ENCODE measurements around the gene AFAP1.

Gene AFAP1

DNA sequence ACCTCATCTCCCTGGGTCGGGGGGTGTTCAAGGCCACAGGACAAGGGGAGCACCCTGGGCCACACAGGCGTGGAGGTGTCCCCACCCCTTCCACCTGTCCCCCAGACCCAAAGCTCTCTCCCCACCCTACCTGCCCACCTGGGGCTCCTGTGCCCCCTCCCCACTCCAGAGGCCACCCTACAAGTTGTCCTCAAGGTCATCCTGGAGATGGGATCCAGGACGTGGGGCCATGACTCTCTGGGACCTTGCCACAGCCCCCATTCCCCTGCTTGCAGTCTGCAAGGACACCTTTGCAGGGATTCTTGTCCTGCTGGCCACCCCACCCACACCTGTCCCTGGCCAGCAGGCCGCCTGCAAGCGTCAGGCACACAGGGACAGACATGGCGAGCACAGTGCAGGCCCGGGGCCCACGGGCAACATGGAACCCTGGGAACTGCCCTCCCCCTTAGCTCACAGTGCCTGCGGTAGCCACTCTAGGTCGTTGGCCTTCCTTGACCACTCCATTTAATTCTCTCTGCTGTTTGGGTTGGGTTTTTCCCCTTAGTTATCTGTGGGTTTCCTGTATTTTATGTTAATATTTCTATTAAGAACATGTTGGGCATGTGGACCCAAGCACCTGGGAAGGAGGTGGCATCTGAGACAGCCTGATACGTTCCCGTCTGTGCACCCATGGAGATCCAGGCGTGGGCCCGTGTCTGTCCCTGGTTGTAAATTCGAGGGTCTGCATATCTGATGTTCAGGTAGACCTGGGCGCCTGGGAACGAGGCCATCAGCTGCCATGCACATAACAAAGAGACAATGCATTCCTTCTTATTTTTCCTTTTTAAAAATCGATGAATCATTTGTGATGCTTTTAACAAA lies 197.5 kb downstream of the AFAP1 start:
- H3K9ac ChIP-seq (ENCODE audit: low read length) = no peak overlapping the region
- H3K27me3 ChIP-seq (ENCODE audit: control insufficient read depth, insufficient read depth, low read length) = no peaks in the 10 kb centered on the region
- H3K4me1 ChIP-seq (ENCODE audit: control insufficient read depth, insufficient read depth, low read length) = peaks cover 15% of the 10 kb centered on the region
- H3K4me3 ChIP-seq (ENCODE audit: low read length) = no peak overlapping the region
- H3K27ac ChIP-seq (ENCODE audit: low read depth, low read length) = no peak overlapping the region
- H3K36me3 ChIP-seq (ENCODE audit: control insufficient read depth, insufficient read depth, low read length) = no peaks in the 10 kb centered on the region

DNA sequence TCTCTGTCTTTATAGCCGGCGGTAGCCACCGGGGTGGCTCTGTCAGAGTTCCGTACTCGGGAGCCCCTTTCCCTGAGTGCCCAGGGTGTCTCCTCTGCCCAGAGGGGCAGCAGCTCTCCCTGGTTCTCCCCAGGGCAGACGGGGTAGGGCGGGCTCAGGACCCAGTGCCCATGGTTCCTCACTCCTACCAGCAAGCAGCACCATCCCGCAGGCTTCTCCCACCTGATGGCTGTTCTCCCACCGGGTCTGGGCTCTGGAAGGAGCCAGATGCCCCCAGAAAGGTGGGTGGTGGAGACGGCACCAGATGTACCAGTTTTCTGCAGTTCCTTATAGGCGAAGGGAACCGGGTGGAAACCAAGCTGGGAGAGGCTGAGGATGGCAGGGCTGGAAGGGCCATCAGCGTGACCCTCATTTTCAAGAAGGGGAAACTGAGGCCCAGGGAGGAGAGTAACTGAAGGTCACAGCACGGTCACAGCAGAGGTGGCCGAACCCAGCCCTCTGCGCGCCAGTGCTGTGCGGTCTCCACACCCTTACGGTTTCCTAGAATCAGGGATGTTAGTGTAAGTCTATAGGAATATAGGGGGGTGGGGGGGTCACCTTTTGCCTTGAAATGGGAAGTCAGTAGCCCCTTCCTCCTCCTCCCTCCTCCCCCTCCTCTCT lies 198.7 kb downstream of the AFAP1 start:
- H3K9ac ChIP-seq (ENCODE audit: low read length) = no peak overlapping the region
- H3K27me3 ChIP-seq (ENCODE audit: control insufficient read depth, insufficient read depth, low read length) = no peaks in the 10 kb centered on the region
- no peak overlapping the region for H3K27ac ChIP-seq (ENCODE audit: low read depth, low read length)
- no peaks in the 10 kb centered on the region for H3K36me3 ChIP-seq (ENCODE audit: control insufficient read depth, insufficient read depth, low read length)
- peaks cover 15% of the 10 kb centered on the region for H3K4me1 ChIP-seq (ENCODE audit: control insufficient read depth, insufficient read depth, low read length)
- no peak overlapping the region for H3K4me3 ChIP-seq (ENCODE audit: low read length)

DNA sequence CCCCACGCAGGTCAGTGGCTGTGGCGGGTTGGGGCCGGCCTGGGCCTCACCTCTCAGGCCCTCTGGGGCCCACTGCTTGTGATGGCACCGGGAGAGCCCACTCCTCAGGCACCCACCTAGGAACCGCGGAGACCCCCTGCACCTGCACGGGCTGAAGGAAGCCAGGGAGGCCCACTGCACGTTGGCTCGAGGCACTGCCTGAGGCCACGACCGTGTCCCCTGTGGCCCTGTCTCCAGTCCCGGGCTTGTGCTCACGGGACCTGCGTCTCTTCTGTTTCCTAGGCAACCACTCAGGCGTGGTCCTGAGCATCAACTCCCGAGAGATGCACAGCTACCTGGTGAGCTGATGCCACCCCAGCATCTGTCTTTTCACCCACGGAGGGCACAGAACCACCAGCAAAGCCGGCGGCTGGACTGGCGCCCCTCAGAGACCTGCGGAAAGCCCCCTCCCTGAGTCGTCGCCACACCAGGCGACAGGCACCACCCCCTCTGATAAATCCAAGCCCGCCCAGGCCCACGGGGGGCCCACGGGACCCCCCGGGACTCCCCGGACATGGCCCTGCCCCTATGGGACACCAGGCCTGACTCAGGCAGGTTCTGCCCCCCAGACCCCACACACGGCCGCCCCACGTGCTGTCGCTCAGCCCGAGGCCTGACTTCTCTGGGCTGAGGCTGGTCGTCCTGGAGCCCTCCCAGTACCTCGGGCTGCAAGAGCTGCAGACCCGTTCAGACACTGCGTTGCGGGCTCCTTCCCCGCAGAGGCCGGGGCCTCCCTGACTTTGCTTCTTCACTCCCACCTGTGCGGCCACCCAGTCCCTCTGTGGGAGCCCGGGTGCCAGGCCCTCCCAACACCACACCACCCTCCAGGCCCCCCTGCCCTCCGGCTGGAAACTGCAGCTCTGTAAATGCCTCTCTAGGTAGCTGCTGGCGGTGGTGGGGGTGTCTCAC lies 199.5 kb downstream of the AFAP1 start:
- H3K27ac ChIP-seq (ENCODE audit: low read depth, low read length) = no peak overlapping the region
- H3K4me3 ChIP-seq (ENCODE audit: low read length) = no peak overlapping the region
- H3K36me3 ChIP-seq (ENCODE audit: control insufficient read depth, insufficient read depth, low read length) = no peaks in the 10 kb centered on the region
- no peaks in the 10 kb centered on the region for H3K27me3 ChIP-seq (ENCODE audit: control insufficient read depth, insufficient read depth, low read length)
- no peak overlapping the region for H3K9ac ChIP-seq (ENCODE audit: low read length)
- H3K4me1 ChIP-seq (ENCODE audit: control insufficient read depth, insufficient read depth, low read length) = peaks cover 15% of the 10 kb centered on the region

DNA sequence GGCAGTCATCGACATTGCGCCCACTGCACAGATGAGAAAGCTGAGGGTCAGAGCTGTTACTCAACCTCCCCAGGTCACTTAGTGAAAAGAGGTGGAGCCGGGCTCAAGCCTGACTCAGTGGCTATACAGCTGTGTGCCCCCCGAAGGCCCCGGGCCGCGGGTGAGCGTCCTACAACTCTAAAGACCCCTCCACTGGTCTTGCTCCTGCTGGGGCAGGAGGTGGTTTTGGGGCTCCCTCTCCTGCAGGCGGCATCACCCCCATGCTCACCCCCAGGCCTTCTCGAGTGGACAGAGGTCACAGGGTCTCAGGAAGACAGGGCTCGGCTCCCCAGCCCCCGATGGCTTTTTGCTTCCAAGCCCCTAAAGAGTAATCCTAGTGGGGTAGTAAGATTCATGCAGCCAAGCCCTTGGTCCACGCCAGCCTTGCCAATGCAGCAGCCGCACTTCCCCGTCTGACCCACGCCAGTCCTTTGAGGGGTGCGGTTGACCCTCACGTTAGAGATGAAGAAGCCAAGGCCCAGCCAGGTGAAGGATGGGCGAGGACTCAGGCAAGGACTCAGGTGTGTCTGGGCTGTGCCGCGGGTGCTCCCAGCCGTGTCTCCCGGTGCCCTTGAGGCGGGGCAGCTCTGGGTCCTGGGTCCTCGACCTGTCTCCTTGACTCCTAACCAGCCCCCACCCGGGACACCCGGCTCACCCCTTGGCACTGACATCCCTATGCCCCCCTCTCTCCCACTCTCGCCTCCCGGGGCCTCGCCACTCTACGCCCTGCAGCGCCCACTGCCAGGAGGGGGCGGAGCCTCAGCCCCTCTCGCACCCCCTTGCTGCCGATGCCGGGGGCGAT lies 200.4 kb downstream of the AFAP1 start:
- Histone ChIP-seq H3K9ac (ENCODE audit: low read length) (no peak overlapping the region), H3K27ac (ENCODE audit: low read depth, low read length) (no peak overlapping the region), H3K27me3 (ENCODE audit: control insufficient read depth, insufficient read depth, low read length) (no peaks in the 10 kb centered on the region), H3K4me1 (ENCODE audit: control insufficient read depth, insufficient read depth, low read length) (peaks cover 14% of the 10 kb centered on the region), H3K36me3 (ENCODE audit: control insufficient read depth, insufficient read depth, low read length) (no peaks in the 10 kb centered on the region), H3K4me3 (ENCODE audit: low read length) (no peak overlapping the region)

DNA sequence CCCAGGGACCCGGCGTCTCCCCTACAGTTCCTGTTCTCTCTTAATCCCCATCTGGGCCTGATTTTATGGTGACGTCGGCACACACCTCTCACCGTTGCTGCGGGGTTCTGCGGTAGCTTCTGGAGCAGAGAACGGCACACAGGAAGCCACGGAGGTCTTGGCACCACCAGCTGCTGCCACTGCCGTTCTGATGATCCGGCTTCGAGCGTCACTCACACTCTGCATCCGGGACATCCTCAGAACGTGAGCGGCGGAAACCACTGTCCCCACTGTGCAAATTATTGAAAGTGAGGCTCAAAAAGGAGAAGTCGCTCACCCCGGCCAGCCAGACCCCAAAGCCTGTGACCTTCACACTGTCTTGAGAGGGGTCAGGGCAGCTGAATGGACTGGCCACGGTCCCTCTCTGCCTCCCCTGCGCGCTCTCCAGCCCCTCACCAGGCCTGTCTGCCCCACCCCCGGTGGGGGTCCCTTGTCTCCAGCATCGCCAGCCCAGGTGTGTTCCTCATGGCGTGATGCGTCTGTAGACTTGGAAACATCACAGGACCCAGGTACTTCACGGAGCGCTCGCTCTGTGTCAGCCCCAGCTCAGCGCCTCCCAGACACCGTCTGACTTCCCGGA lies 201.1 kb downstream of the AFAP1 start:
- Histone ChIP-seq H3K4me3 (ENCODE audit: low read length) (no peak overlapping the region), H3K27ac (ENCODE audit: low read depth, low read length) (no peak overlapping the region), H3K9ac (ENCODE audit: low read length) (no peak overlapping the region), H3K4me1 (ENCODE audit: control insufficient read depth, insufficient read depth, low read length) (peaks cover 7% of the 10 kb centered on the region), H3K27me3 (ENCODE audit: control insufficient read depth, insufficient read depth, low read length) (no peaks in the 10 kb centered on the region), H3K36me3 (ENCODE audit: control insufficient read depth, insufficient read depth, low read length) (no peaks in the 10 kb centered on the region)

DNA sequence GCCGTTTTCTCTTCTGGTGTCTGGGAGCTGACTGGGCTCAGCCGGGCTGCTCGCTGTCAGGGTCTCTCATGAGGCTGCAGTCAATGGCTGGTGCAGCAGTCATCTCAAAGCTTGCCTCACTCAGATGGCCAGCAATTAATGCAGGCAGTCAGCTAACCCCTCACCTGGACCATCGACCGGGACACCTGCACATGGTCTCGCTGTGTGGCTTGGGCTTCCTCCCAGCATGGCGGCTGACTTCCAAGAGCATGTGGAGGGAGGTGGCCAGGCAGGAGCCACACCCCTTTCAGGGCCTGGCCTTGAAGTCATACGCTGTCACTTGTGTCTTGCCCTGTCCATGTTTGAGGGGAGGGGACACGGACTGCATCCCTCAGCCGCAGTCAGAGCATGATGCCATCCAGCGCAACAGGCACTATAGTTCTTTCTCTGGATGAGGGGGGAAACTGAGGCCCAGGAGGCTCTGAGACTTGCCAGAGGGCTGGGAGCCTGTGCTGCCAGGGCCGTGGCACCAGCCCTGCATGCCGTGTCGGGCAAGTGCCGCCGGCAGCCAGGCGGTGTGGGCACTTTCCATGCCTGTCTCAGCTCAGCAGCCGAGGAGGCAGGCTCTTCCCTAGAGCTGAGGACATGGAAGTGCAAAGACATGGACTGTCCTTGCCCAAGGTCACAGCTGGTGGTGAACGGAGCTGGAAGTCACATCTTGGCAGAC lies 201.8 kb downstream of the AFAP1 start:
- Histone ChIP-seq H3K36me3 (ENCODE audit: control insufficient read depth, insufficient read depth, low read length) (no peaks in the 10 kb centered on the region), H3K9ac (ENCODE audit: low read length) (no peak overlapping the region), H3K4me1 (ENCODE audit: control insufficient read depth, insufficient read depth, low read length) (peaks cover under 1% of the 10 kb centered on the region), H3K27ac (ENCODE audit: low read depth, low read length) (no peak overlapping the region), H3K27me3 (ENCODE audit: control insufficient read depth, insufficient read depth, low read length) (no peaks in the 10 kb centered on the region), H3K4me3 (ENCODE audit: low read length) (no peak overlapping the region)

DNA sequence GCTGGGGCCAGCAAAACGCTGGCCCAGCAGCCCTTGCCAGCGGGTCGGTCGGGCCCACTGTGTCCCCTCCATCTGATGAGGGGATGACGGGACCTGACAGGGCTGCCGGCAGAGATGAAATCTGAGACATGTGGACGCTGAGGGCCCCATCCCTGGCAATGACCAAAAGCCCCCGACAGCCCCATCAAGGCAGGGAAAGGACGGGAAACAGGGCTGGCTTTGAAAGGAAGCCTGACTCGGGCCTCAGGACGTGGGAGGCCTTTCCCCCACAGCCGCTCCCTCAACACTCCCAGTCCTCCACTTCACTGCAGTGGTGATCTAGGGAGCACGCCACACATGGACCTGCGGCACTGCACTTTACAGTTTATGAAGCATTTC lies 202.4 kb downstream of the AFAP1 start:
- H3K4me3 ChIP-seq (ENCODE audit: low read length) = no peak overlapping the region
- no peaks in the 10 kb centered on the region for H3K27me3 ChIP-seq (ENCODE audit: control insufficient read depth, insufficient read depth, low read length)
- H3K9ac ChIP-seq (ENCODE audit: low read length) = no peak overlapping the region
- H3K27ac ChIP-seq (ENCODE audit: low read depth, low read length) = no peak overlapping the region
- no peaks in the 10 kb centered on the region for H3K36me3 ChIP-seq (ENCODE audit: control insufficient read depth, insufficient read depth, low read length)
- no peaks in the 10 kb centered on the region for H3K4me1 ChIP-seq (ENCODE audit: control insufficient read depth, insufficient read depth, low read length)

DNA sequence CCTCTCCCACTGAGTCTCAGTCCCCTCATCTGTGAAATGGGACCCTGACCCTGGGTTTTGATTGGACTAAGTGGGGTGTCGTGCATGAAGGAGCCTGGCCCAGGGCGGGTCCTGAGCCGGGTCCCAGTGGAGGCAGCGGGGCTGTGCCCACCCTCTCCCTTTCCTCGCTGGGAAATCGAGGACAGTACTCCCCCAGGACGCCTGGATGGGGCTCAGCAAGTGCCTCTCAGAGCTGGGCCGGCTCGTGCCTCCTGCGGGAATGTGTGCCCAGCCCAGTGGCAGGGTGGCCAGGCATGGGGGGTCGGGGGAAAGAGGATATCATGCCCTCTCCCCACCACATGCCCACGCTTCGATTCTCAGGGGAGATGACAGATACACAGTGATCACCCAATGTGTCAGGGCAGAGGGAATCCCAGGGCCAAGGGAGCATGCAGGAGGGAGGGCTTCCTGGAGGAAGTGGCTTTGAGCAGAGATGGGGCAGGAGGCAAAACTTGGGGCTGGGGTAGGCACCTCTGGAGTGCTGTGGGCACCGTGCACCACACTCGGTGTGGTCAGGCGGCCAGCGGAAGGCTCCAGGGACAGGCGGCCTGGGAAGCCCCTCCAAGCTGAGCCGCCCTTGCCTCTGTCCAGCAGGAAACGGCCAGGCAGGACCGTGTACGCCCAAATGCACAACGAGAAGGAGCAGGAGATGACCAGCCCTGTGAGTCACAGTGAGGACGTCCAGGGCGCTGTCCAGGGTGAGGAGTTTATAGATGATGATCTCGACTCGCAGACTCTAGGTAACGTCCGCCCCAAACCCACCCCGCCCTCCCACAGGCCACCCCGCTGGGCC lies 203.0 kb downstream of the AFAP1 start:
- no peaks in the 10 kb centered on the region for H3K36me3 ChIP-seq (ENCODE audit: control insufficient read depth, insufficient read depth, low read length)
- H3K4me3 ChIP-seq (ENCODE audit: low read length) = no peak overlapping the region
- no peaks in the 10 kb centered on the region for H3K4me1 ChIP-seq (ENCODE audit: control insufficient read depth, insufficient read depth, low read length)
- no peak overlapping the region for H3K27ac ChIP-seq (ENCODE audit: low read depth, low read length)
- H3K27me3 ChIP-seq (ENCODE audit: control insufficient read depth, insufficient read depth, low read length) = no peaks in the 10 kb centered on the region
- no peak overlapping the region for H3K9ac ChIP-seq (ENCODE audit: low read length)

DNA sequence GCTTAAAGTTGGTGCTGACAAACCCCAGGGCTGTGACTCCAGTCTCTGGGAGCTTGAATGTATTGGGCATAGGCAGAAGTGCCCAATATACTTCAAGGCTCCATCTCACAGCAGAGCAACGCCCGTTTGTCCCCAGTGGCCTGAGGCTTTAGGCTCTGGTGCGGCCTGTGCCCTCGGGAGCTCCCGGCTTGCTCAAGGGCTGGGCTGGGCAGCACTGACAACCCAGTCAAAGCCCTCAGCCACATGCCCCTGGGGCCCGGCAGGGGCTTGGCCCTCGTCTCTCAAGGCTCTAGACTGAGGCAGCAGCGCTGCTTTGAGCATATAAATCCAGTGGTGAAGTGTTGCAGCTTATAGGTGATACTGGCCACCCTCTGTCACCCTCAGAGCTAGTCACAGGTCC lies 203.7 kb downstream of the AFAP1 start:
- Histone ChIP-seq H3K27ac (ENCODE audit: low read depth, low read length) (no peak overlapping the region), H3K36me3 (ENCODE audit: control insufficient read depth, insufficient read depth, low read length) (no peaks in the 10 kb centered on the region), H3K9ac (ENCODE audit: low read length) (no peak overlapping the region), H3K4me1 (ENCODE audit: control insufficient read depth, insufficient read depth, low read length) (no peaks in the 10 kb centered on the region), H3K27me3 (ENCODE audit: control insufficient read depth, insufficient read depth, low read length) (no peaks in the 10 kb centered on the region), H3K4me3 (ENCODE audit: low read length) (no peak overlapping the region)

DNA sequence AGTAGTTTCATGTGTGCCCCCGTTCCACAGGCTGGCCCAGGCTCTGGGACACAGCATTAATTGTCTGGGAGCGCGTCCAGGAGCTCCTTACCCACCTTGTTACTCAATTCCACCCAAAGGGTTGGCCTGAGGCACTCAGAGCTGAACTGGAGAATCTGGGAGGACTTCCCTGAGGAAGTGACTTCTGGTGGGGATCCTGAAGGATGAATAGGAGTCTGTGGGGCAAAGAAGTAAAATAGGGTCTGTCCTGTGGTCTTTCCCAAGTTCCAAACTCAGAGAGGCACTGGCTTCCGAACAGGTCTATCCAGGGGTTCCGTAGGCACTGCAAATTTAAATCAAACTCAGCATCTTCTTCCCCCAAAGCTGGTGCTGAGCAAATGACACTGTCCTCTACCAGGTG lies 204.3 kb downstream of the AFAP1 start:
- Histone ChIP-seq H3K4me1 (ENCODE audit: control insufficient read depth, insufficient read depth, low read length) (no peaks in the 10 kb centered on the region), H3K27me3 (ENCODE audit: control insufficient read depth, insufficient read depth, low read length) (no peaks in the 10 kb centered on the region), H3K4me3 (ENCODE audit: low read length) (no peak overlapping the region), H3K36me3 (ENCODE audit: control insufficient read depth, insufficient read depth, low read length) (no peaks in the 10 kb centered on the region), H3K9ac (ENCODE audit: low read length) (no peak overlapping the region), H3K27ac (ENCODE audit: low read depth, low read length) (no peak overlapping the region)
